Neural progenitor cell (in vitro differentiated cells): ENCODE measurements around the gene BIRC3.

ENCODE experiments used
- CTCF ChIP-seq: fragments of 200-600 bp; sonication (generic); IDR thresholded peaks from 2 replicates; pipeline ENCODE4 v1.5.1; 2017; ENCODE audit warnings: antibody characterized with exemption, mild to moderate bottlenecking
- EZH2 ChIP-seq: fragments of 200-600 bp; sonication (generic); IDR thresholded peaks from 2 replicates; pipeline ENCODE4 v1.6.1; 2017; ENCODE audit warnings: antibody characterized with exemption, mild to moderate bottlenecking, moderate library complexity
- EZH2phosphoT487 ChIP-seq: fragments of 200-600 bp; sonication (generic); IDR thresholded peaks from 2 replicates; pipeline ENCODE4 v1.6.1; 2017; ENCODE audit warnings: antibody characterized with exemption

DNA sequence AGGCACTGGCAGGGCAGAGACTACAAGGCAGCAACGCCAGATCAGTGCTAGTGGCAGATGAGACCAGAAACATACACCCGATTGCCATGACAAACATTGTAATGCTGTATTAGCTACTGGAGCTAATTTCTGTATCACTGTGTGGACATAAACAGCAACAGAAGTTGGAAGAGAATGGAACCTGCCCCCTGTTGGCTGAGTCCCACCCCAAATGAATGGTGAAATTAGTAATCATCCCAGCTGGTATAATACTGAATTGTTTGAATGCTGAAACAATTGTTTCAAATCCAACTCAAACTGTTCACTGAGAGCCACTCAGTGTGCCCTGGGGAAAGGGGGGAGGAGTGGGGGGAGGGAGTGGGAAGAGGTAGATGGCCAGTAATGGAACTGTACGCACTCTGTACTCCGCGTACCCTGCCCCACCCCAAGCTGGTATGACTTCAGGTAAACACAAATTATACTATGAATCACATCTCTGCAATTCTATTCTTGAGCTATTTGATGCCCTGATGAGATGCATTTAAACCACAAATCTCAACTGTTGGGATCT, 11.2 kb upstream of the BIRC3 start:
- TF ChIP-seq CTCF (peak; percentile 9), EZH2 (no peak), EZH2phosphoT487 (no peak)
